Vagina (tissue), 2 donors: Measurements from ENCODE around the gene CD300LD.

Experiments
- CTCF ChIP-seq, 3 experiments: fragments of 450-650 bp in 2 of 3; fragments of 200-600 bp in 1 of 3; sonication (generic) in 1 of 3; IDR thresholded peaks; one replicate each; pipeline ENCODE4 v1.5.1; 2017 to 2019; ENCODE audit warnings: antibody characterized with exemption in 3 of 3, mild to moderate bottlenecking in 2 of 3, moderate library complexity in 2 of 3
- POLR2A ChIP-seq, 2 donors: fragments of 450-650 bp; IDR thresholded peaks; one replicate each; pipeline ENCODE4 v1.6.1; 2017; ENCODE audit warnings: antibody characterized with exemption in 2 of 2, mild to moderate bottlenecking in 2 of 2, moderate library complexity in 2 of 2

GRCh38 chr17:74561586-74561985, 30.5 kb downstream of the CD300LD start:
- TF ChIP-seq CTCF (IDR thresholded peaks at IDR 0.05) (no peak), POLR2A (IDR thresholded peaks at IDR 0.05) (no peak)
